Measurements from ENCODE around the gene DCHS2.

The DCHS2 gene

GRCh38 chr4:154487145-154487544, 4.5 kb downstream of the DCHS2 start:
- no peak for DNase-seq

- no peak for DNase-seq
These were observed 6.3 kb downstream of the DCHS2 start for GRCh38 chr4:154485127-154485773.

- DNase-seq, result no peak
These were observed 13.1 kb downstream of the DCHS2 start for GRCh38 chr4:154478547-154478946.

GRCh38 chr4:154478128-154478527, 13.5 kb downstream of the DCHS2 start:
- no peak for DNase-seq

GRCh38 chr4:154476232-154476631, 15.4 kb downstream of the DCHS2 start:
- DNase-seq, result no peak

- no peak for DNase-seq
These were observed 15.8 kb downstream of the DCHS2 start for GRCh38 chr4:154475820-154476219.

GRCh38 chr4:154473497-154473896, 18.1 kb downstream of the DCHS2 start:
- no peak for DNase-seq

GRCh38 chr4:154472858-154473257, 18.7 kb downstream of the DCHS2 start:
- DNase-seq, result no peak

- DNase-seq, result no peak
These were observed 19.9 kb downstream of the DCHS2 start for GRCh38 chr4:154471526-154472331.

- no peak for DNase-seq
These were observed 20.6 kb downstream of the DCHS2 start for GRCh38 chr4:154471032-154471431.

- DNase-seq, result no peak
These were observed 23.7 kb downstream of the DCHS2 start for GRCh38 chr4:154467886-154468285.

GRCh38 chr4:154466336-154466735, 25.3 kb downstream of the DCHS2 start:
- DNase-seq, result no peak

- DNase-seq, result no peak
These were observed 26.5 kb downstream of the DCHS2 start for GRCh38 chr4:154465085-154465484.

GRCh38 chr4:154464654-154465053, 26.9 kb downstream of the DCHS2 start:
- no peak for DNase-seq

GRCh38 chr4:154462081-154462810, 29.4 kb downstream of the DCHS2 start:
- DNase-seq, result no peak

- DNase-seq, result no peak
These were observed 34.1 kb downstream of the DCHS2 start for GRCh38 chr4:154457471-154457870.

GRCh38 chr4:154456889-154457288, 34.7 kb downstream of the DCHS2 start:
- DNase-seq, result no peak

- no peak for DNase-seq
These were observed 35.4 kb downstream of the DCHS2 start for GRCh38 chr4:154456240-154456639.

GRCh38 chr4:154455111-154455510, 36.5 kb downstream of the DCHS2 start:
- DNase-seq, result no peak

GRCh38 chr4:154454710-154455109, 36.9 kb downstream of the DCHS2 start:
- no peak for DNase-seq

- DNase-seq, result no peak
These were observed 38.7 kb downstream of the DCHS2 start for GRCh38 chr4:154452798-154453346.

- no peak for DNase-seq
These were observed 40.6 kb downstream of the DCHS2 start for GRCh38 chr4:154450966-154451365.

- no peak for DNase-seq
These were observed 46.6 kb downstream of the DCHS2 start for GRCh38 chr4:154444958-154445357.

GRCh38 chr4:154441982-154442381, 49.6 kb downstream of the DCHS2 start:
- DNase-seq, result no peak
